GM19351 (cell line): Measurements from ENCODE around the gene STEAP4.

Experiments used
- ATAC-seq: cut with Tn5 transposase; IDR thresholded peaks from one replicate; pipeline ENCODE4 v1.9.1; 2021; ENCODE audit warnings: mild to moderate bottlenecking, moderate library complexity; ENCODE audit not compliant: unreplicated experiment

Gene STEAP4

DNA sequence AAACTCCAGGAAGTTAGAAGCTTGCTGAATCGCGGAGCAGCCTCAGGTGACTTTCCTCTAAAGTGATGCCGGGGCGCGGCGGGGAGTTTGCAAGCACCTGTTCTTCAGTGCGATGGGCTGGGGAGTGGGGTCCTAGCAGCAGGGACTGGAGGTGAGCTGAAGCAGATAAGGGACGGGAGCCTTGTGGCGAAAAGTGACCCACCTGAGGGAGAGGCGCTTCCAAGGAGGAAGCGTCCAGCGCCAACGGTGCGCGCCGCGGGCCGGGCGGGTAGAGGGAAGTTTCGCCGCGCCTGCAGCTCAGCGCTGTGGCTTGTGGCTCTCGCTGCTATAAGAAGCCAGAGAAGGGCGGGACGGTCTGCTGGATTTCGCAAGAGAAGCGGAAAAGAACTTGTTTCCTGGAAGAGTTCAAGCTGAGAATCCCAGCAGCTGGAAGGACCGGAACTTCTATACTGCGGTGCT is at the start of gene STEAP4:
Gene STEAP4 (minus strand): TSS at position 305 of the 459 bp plus-strand sequence. CDS start 22,625 bp downstream, outside the sequence.
- no peak for ATAC-seq

DNA sequence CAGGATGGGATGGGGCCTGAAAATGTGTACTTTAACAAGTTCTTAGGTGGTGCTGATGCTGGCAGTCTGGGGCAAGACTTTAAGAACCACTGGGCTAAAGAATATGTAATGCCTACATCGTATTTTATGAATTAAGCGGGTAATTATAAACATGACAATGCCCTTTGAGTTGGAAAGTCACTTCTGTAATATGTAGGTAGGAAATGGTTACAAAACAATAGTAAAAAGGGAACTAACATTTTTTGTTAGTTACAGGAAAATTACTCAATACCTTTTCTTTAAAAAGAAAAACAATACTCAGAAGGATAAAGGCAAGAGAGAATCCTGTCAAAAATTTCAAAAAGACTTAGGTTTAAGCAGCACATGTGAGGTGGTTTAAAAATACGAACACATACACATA is 48.3 kb upstream of the STEAP4 start:
- no peak for ATAC-seq

DNA sequence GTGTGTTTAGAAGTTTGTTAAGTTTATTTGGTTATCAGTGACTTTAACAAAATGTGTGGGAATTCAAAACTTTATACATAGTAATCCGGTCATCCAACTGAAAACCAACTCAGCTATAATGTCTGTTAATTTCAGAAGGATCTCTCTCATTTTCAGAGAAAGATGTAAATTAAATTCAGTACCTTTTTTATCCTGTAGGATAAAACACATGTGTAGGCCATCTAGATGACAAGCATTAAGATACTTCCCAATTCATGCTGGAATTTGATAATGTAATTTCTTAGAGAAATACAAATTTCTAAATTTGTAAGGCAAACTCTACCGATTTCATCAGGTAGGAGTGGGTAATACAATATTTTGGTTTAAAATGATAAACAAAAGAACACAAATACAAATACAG is 43.4 kb upstream of the STEAP4 start:
- no peak for ATAC-seq

DNA sequence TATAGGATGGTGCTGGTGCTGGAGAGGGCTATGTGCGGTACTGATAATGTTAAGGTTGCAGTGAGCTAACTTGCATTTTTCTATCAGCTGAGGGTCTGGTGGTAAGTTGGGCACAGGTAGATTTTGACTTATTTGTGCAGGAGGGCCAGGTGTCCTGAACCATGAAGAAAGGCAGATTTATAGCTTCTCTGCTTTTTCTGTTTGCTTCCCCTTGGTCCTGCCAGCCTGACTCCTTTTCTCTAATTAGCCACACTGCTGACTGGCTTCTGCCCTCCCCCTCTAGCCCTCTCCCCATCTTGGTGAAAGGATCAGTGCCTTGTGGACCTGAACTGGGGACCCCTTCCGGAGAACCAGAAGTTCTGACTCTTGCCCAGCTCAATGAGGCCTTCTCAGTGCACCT is 40.8 kb upstream of the STEAP4 start:
- no peak for ATAC-seq

DNA sequence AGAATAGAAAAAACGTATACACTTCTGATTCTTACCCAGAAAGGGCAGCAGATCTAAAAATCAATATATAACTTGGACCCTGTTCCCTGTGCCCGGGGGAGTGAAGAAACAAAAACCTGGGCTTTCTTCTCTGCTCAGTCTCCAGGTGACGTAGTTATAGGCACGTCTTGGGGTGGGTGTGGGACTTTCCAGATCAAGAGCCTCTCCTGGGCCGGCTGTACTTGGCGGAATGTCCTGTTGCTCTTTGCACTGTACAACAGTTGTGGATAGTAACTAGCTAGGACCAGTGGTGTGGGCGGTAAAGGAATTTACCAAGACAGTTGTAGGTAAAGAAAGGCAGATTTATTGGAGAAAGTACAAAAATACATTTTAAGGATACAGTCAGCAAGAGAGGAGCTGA is 40.4 kb upstream of the STEAP4 start:
- ATAC-seq, result no peak

DNA sequence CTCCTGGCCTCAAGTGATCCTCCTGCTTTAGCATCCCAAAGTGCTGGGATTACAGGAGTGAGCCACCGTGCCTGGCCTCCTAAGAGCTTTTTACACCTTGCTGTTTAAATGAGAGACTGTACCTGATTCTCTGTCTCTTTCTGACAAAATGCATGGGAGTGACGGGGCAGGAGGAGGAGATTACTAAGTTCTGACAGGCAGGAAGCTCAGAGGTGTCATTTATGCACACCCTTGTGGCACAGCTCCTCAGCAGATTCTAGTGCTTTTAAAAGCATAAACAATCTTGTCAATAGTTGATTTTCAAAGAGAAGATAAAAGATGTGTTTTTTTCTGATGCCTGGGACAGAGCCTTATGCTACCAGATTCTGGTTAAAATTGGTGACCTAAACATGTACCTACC is 39.7 kb upstream of the STEAP4 start:
- peak; percentile 56 for ATAC-seq

DNA sequence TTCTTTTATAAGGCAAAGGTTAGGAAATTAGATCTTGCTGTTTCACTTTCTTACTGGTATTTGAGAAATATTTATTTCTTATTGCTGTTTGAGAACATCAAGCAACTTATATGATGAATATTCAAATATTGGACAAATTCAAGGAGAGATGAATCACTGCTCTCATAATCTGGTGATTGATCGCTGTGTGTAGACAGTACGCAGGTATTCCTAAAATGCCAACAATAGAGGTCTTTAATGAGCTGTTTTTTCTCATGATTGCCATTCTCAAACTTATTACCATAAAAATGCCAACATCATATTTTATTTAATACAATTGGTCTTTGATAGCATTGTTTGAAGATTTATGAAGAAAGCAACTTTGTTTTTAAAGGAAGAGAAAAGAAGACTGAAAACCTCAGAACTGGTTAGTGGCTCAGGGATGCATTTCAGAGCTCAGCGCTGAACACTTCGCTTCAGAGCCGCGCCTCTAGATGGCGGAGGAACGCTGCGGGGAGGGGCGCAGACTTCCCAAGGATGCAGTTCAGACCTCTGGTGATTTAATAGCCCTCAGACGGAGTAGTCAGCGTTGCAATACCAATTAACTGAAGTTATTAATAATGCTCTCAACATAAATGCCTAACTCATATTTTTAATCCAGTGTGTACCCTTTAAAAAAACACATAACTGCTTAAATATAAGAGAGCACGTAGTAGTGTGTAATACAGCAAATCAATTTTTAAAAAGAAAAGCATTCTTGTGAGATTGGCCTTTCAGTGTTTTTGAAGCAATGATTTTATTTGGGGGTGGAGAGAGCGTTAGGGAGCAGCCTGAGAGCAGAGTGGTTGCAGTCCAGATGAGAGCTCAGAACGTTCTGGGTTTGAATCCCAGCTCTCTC is 38.5 kb upstream of the STEAP4 start:
- ATAC-seq, result peak; percentile 53

DNA sequence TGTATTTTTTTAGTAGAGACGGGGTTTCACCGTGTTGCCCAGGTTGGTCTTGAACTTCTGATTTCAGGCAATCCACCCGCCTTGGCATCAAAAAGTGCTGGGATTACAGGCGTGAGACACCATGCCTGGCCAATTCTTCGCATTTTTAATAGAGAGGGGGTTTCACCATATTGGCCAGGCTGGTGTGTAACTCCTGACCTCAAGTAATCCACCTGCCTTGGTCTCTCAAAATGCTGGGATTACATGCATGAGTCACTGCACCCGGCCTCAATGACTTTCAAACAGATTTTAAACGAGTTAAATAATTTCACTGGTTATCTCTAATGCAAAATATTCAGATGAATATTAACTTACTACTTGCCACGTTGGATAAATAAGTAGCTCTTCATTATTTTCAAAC is 37.6 kb upstream of the STEAP4 start:
- no peak for ATAC-seq

DNA sequence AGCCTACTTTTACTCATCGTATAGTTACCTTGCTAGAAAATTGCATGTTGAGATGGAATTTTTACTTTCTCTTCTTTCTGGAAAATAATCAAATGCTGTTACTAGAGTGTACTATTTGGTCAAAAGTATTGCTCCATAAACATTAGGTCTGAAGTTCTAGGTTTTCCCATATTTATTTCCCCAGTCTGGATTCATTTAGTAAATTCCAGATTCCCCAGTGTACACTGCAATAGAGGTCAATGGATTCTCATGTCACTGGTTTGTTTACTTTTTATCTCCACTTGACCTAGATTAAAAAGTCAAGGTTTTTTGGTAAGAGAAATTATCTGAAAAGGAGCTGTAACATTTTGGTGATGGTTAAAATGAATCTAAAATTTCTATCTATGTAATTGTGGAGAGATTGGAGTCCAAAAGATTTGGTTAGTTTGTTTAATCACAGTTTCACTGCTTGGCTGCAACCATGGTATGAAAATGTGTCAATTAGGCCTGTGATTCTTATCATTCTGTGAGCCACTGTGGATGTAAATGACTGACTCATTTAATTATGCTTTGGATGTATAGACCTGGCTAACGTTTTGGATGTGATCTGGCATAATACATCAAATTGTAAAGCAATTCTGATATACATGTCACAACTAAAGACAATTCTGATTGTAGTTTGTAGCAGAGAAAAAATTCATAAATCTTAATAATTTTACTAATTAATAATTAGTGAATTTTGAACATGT is 32.7 kb upstream of the STEAP4 start:
- ATAC-seq, result no peak

DNA sequence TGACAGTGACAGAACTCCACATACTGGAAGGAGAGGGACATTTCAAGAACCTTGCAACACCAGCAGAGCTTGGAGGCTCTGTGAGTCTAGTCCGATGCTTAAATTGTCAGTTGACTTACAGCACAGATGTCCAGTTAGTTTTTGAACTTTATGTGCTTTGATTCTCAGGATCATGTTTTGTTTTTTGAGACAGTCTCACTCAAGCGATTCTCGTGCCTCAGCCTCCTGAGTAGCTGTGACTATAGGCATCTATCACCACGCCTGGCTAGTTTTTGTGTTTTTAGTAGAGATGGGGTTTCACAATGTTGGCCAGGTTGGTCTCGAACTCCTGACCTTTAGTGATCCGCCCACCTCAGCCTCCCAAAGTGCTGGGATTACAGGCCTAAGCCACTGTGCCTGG is 31.8 kb upstream of the STEAP4 start:
- ATAC-seq, result no peak

DNA sequence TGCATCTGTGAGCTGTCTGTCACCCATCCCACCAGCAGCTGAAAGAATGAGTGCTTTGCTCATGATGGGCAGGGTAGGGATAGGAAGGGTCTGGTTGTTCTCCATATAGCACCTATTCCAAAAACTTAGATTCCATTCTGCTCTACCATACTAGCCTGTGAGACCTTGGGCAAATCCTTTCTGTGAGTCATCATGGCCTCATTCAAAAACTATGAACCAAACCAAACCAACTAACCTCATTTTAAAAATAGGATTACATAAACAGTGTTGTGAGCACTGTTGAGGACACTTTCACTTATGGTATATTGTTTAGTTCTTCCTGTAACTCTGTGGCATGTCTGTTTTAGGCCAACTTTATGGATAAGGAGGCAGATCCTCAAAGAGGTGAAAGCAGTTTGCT is 30.9 kb upstream of the STEAP4 start:
- no peak for ATAC-seq

DNA sequence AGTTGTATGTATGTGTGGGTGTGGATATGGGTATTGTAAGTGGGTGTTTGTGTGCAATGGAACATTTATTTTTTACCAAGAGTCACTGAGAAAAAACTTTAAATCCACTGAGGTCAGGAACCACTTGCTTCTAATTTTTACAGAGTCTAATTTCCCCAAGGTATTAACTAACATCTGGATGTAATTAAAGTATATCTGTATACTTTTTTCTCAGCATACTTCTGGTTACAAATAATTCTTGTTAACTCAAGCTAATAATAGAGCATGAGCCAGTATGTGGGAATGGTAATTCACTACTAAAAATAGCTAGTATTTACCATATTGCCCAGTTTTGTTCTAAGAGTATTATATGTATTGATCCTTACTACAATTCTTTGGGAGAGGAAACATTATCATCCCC is 24.6 kb upstream of the STEAP4 start:
- no peak for ATAC-seq

DNA sequence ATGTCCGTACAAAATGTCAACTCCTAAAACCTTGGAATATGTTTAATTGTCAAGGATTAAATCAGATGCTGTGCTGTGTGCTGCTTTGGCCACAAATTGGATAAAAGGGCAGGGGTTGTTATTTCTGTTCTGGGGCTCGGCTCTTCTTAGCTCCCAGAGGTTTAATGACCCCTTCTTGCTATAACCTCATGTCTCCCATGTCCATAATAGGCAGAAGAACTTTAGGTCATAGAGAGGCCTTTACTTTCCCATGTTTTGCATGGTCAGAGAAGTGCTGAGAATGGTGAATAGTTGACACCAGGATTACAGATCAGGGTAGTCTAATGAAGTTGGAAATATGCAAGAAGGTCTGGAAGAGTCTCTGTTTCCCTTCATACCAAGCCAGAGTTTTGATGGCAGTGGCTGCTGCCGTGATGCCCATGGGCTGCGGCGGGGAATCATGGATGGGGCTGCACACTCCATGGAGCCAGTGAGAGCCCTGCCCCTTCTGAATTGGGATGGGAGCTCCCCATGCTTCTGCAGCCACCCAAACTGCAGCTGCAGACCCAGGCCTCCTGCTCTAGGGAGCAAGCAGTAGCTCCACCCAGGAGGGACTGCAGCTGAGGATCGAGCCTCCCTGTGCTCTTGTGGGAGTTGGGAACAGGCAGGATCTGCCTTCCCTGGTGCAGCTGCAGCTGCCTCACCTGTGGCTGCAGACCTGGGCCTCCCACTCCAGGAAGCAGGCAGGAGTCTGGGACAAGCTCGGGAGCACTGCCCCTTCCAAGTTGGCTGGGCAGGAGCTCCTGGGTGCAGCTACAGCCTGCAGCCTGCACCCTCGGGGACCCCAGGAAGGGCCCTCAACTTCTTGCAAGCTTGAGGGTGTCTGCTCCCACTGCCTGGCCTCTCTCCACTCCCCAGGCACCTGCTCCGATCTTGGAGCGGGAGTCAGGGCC is 23.1 kb upstream of the STEAP4 start:
- no peak for ATAC-seq

DNA sequence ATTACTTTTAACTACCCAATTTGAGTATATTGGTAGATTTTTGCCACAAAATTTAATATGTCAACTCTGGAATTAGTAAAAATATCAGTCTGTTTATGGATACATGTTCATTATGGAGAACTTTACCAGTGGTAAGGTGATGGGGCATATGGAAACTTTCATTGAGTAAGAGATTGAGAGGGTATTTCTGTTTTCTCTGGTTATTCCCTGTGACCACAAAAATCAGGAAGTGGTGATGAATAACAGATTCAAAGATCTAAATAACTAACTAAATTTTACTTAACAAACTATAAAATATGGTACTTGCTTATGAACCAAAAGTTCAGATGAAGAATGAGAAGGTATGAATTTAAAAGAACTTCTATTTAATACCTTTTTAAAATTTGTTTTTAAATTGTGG is 22.1 kb upstream of the STEAP4 start:
- no peak for ATAC-seq

DNA sequence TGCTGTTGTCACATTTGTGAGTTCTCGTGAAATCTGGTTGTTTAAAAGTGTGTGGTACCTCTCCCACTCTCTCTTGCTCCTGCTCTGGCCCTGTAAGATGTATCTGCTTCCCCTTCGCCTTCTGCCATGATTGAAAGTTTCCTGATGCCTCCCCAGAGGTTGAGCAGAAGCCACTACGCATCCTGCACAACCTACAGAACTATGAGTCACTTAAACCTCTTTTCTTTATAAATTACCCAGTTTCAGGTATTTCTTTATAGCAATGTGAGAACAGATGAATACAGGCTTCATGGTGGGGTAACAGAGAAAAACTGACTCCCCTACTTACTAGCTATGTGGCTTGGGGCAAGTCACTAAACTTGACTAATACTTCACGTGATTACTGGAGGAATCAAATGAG is 18.0 kb upstream of the STEAP4 start:
- ATAC-seq, result no peak

DNA sequence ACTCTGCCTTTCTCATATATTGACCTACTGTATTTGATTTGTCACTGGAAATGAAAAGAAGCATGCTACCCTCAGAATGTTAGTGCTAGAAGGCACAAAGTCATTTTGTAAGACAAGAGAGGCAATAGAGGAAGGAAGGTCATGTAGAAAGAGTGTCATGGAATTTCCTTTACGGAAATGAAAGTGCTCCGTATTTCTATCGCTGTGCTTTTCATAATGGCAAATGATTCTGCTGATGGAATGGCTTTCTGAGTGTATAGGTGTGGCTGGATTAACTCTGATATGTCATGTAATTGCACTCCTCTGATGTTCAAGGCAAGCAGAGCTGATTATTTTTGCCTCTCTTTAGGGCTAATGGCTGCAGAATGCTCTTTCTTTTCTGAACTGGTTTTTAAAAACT is 15.5 kb upstream of the STEAP4 start:
- ATAC-seq, result no peak

DNA sequence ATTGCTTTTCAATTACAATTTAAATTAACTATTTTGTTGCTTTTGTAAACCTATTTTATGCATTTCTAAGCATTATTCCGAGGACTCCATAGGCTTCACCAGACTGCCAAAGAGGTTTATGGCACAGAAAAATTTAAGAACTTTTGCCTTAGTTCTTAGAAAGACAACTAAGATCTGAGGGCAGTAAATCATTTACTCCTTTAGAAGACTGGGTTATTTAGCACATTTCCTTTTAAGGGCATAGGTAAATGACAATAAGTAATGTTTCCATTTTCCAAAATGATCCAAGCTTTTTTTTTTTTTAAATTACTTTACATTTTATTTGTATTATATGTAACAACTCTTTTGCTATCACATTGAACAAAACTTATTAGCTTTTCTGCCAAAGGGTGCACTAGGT is 15.0 kb upstream of the STEAP4 start:
- ATAC-seq, result no peak

DNA sequence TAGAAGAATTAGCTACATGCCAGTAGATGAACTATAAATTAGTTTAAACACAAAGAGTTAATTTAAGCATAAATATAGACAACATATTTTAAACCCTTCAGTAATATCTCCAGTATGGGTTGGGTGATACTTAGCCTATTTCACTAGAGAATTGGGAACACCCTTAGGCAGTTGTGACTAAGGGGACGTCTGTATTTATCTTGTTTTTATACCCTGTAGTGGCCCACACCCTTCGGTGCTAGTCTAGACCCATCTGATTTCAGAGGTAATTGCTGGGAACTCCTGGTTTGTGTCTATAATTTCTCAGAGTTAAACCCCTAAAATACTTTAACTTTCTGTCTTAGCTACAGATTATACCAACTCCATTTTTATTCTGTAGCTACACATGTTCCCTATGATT is 11.5 kb upstream of the STEAP4 start:
- ATAC-seq, result no peak

DNA sequence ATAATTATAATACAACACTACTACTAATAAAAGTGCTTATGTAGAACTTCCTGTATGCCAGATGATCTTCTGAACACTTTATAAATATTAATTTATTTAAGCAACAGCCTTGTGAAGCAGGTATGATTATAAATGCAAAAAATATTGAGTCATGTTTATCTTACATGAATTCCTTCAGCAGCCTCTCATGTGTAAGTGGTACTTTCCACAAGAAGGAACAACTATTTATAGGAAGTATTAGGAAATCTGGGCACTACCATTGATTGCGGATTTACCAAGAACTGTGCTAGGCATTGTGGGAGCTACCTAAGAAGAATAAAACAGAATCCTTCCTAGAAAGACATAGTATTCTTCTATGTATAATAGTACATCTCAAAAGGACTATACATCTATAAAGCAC is 10.7 kb upstream of the STEAP4 start:
- no peak for ATAC-seq

DNA sequence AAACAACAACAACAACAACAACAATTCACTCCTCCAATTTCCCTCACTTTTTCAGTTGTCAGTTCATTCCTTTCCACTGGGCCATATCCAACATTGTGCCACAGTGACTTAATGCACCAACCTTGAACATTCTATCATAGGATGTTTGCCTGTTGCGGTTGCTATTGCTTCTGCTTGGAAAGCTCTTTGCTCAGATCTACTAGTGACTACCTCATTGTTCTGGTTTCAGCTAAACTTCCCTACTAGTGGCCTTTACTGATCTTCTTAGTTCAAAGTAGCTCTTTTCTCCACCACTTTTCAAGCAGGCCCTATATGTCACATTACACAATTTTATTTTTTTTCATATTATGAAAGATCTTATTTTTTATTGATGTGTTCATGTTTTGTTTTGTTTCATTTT is 9.8 kb upstream of the STEAP4 start:
- ATAC-seq, result no peak

DNA sequence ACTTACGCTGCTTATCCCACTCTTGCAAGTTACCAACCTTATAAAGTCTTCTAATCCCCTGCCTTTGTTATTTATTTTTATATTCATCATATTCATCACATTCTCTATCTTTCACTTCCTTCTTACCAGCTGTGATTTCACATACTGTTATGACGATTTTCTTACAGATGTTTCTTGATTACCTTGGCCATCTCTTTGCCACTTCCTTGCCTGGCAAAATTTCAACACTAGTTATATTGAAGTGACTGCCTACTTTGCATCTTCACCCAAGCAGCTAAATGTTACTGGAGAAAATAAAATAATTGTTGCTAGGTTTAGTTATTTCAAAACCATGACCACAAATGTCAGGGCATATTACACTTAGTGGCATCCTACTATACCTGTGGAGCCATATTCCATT is 8.8 kb upstream of the STEAP4 start:
- ATAC-seq, result no peak
